Activated CD4-positive, alpha-beta memory T cell treated with anti-CD3 and anti-CD28 coated beads for 36 hours (primary cell): ENCODE data around the gene OSBPL6. TPM values are rescaled to one million over a fixed set of nuclear protein-coding genes. Genes with fewer than 3 reads are reported as not detected.

Experiments used
- CTCF ChIA-PET: fragments of 350-600 bp; sonication (Branson Sonifier 250); formaldehyde crosslinking; loops from one replicate; lab custom pipeline; 2021; ENCODE audit warnings: antibody characterized with exemption, inconsistent platforms; lab: Charles Lee
- POLR2A ChIA-PET: fragments of 350-600 bp; sonication (Branson Sonifier 250); formaldehyde crosslinking; loops from one replicate; lab custom pipeline; 2021; ENCODE audit warnings: antibody characterized with exemption; lab: Charles Lee
- DNase-seq: peaks from one replicate; pipeline ENCODE4 v3.0.0-alpha.2; 2020
- H3K27ac Mint-ChIP-seq: one replicate; pipeline ENCODE4 v1.8.0; 2021; ENCODE audit warnings: mixed read lengths
- H3K27me3 Mint-ChIP-seq: one replicate; pipeline ENCODE4 v1.8.0; 2021; ENCODE audit warnings: mixed read lengths
- H3K36me3 Mint-ChIP-seq: one replicate; pipeline ENCODE4 v1.8.0; 2021; ENCODE audit warnings: mixed read lengths
- H3K4me1 Mint-ChIP-seq: one replicate; pipeline ENCODE4 v1.8.0; 2021; ENCODE audit warnings: low read depth, mixed read lengths
- H3K4me3 Mint-ChIP-seq: one replicate; pipeline ENCODE4 v1.8.0; 2021; ENCODE audit warnings: mild to moderate bottlenecking, mixed read lengths
- H3K9me3 Mint-ChIP-seq: one replicate; pipeline ENCODE4 v1.8.0; 2021; ENCODE audit warnings: mixed read lengths
- intact Hi-C: fragments of 100-400 bp; cut with micrococcal nuclease; formaldehyde crosslinking; loops from one replicate; pipeline ENCODE4 v1.15.1; 2023
- total RNA-seq, 2 experiments: library from RNA; stranded (reverse); gene quantifications; one replicate each; pipeline ENCODE4 v1.2.3, GENCODE V29; 2021

The OSBPL6 gene
- total RNA-seq, 2 experiments from 2014 or later, result 1.5 to 1.9 TPM

DNA sequence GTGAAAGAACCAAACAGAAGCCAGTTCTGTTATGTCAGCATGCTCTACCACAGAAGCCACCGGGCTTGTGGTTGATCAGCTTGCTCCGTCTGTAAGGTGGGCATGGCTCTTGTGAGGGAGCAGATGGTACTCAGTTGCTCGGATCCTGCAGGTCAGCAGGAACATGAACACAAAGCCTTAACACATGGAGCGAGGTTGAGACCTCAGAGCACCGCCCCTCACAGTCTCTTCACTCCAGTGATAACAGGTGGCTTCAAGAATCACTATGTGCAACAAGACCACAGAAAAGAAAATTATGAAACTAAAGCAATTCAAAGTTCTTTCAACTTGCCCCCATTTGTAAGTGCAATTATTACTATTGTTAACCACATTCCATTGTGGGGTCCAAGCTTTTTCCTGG lies 72.1 kb downstream of the OSBPL6 start:
- Mint-ChIP-seq H3K4me1 (no peaks in the 10 kb centered on the region), H3K9me3 (no peaks in the 10 kb centered on the region), H3K27me3 (peaks cover 1% of the 10 kb centered on the region), H3K36me3 (no peaks in the 10 kb centered on the region), H3K4me3 (no peak overlapping the region), H3K27ac (no peak overlapping the region)
- intact Hi-C loops, result no loop called here
- CTCF ChIA-PET, result no interaction called here
- POLR2A ChIA-PET, result no interaction called here
- DNase-seq, result no peak

DNA sequence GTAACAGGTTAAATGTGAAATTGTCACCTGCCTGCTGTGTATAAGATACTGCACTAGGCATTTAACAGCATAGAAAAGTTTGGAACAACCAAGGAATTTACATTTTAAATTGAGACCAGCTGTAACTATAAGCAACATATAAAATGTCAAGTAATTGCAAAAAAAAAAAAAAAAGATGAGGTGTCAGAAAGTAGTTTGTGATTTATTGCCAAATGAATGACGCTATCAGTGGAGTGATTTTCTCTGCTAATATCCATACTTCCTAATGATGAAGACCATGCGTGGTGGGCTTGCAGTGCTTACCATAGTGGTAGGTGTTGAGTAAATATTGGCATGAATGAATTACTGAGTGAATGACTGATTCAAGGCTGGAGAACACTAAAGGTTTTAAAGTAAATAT lies 73.3 kb downstream of the OSBPL6 start:
- Mint-ChIP-seq H3K27ac (no peak overlapping the region), H3K9me3 (no peaks in the 10 kb centered on the region), H3K27me3 (peaks cover 1% of the 10 kb centered on the region), H3K4me3 (no peak overlapping the region), H3K4me1 (no peaks in the 10 kb centered on the region), H3K36me3 (no peaks in the 10 kb centered on the region)
- ChIA-PET CTCF (no interaction called here), POLR2A (no interaction called here)
- intact Hi-C loops, result no loop called here
- DNase-seq, result no peak

DNA sequence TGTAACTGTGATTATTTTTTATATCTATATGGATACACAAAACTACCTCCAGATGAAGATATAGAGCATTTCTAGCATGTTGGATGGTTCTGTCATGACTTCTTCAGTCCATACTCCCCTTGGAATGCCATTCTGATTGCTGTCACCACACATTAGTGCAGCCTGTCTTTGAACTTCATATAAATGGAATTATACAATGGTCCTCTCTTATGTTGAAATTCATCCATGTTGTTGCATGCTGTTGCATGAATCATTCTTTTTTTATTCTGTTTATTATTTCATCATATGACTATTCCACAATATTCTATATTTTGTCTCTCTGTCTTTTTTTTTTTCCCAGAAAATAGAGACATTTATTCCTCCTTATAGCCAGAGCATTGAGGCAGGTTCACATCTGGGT lies 74.1 kb downstream of the OSBPL6 start:
- no peaks in the 10 kb centered on the region for H3K36me3 Mint-ChIP-seq
- peaks cover 1% of the 10 kb centered on the region for H3K27me3 Mint-ChIP-seq
- H3K27ac Mint-ChIP-seq, result no peak overlapping the region
- H3K9me3 Mint-ChIP-seq, result no peaks in the 10 kb centered on the region
- ChIA-PET CTCF (no interaction called here), POLR2A (no interaction called here)
- intact Hi-C loops, result no loop called here
- H3K4me3 Mint-ChIP-seq, result no peak overlapping the region
- no peak for DNase-seq
- no peaks in the 10 kb centered on the region for H3K4me1 Mint-ChIP-seq

DNA sequence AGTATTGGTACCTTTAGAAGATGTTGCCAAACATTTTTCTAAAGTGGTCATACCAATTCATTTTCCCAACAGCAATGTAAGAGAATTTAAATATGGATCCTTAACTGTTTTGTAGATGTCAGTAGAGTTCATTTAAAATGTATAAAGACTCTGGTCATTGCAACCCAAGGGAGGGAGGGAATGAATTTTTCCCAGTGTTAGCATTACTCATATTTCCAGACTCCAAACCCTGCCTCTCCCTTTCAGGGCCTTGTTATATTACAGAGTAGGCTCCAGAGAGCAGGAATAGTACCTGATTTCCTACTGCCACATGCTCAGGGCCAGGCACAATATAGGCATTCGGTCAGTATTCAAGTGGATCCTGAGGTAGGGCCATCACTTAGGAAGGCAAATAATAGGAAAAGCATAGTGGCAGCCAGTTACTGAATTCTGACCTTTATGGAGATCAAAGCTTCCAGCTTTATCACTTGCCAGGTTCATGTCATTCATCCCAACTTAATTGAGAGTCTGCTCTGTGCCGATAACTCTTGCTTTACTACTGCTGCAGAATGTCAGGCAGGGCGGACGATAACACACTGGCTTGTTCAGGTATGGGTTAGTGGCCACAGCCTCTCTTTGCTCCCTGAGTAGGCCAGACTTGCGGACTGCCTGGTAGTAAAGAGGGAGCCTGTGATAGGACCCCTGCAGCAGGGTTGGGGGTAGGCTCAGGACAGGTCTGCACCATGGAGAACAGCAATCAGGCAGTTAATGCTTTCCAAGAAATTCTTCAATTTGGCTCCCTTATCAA lies 75.3 kb downstream of the OSBPL6 start:
- ChIA-PET POLR2A (no interaction called here), CTCF (interaction anchor here (1.1 kb wide), 1 partner anchor 10 kb away, joined by 3 read pairs; no protein-coding TSS in a partner anchor)
- peaks cover 1% of the 10 kb centered on the region for H3K27me3 Mint-ChIP-seq
- no peaks in the 10 kb centered on the region for H3K36me3 Mint-ChIP-seq
- H3K4me1 Mint-ChIP-seq, result no peaks in the 10 kb centered on the region
- intact Hi-C loops, result no loop called here
- H3K27ac Mint-ChIP-seq, result no peak overlapping the region
- DNase-seq, result no peak
- H3K4me3 Mint-ChIP-seq, result no peak overlapping the region
- H3K9me3 Mint-ChIP-seq, result no peaks in the 10 kb centered on the region

DNA sequence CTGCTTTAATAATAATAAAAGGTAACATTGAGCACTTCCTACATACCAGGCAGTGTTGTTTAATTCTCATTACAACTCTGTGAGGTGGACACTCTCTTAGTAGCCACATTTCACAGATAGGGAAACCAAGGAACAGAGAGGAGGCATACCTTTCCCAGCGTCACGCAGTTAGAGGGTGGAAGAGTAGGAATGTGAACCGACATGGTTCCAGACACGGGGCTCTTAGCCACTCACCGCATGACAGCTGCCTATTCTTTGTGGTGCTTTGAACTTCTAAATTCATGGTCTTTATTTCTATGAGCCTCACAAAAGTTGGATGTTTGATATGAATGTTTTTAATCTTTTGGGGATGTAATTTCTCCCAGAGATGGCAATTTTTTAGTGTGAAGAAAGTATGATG lies 76.0 kb downstream of the OSBPL6 start:
- H3K27ac Mint-ChIP-seq, result no peak overlapping the region
- no peaks in the 10 kb centered on the region for H3K9me3 Mint-ChIP-seq
- no peaks in the 10 kb centered on the region for H3K36me3 Mint-ChIP-seq
- intact Hi-C loops, result no loop called here
- H3K4me1 Mint-ChIP-seq, result no peaks in the 10 kb centered on the region
- no peak for DNase-seq
- peaks cover 1% of the 10 kb centered on the region for H3K27me3 Mint-ChIP-seq
- POLR2A ChIA-PET, result no interaction called here
- H3K4me3 Mint-ChIP-seq, result no peak overlapping the region
- CTCF ChIA-PET, result no interaction called here

DNA sequence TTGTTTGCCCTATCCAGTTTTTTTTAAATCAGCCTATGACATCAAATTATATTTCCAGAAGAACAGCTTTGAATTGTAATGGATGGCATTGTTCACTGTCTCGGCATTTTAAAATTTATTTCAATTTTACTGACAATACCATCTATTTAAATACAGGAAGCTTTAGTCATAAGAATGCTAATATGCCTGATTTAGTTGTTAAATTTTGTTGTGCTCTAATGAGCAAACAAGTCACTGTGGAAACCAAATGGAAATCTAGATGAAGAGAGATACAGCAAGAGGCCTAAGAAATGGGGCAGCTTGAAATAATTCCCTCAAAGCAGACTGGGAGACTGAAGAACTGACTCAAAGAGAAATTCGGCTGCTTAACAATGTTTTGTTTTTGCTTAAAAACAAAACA lies 76.8 kb downstream of the OSBPL6 start:
- Mint-ChIP-seq H3K27me3 (peaks cover 1% of the 10 kb centered on the region), H3K9me3 (no peaks in the 10 kb centered on the region), H3K36me3 (no peaks in the 10 kb centered on the region), H3K4me3 (no peak overlapping the region), H3K4me1 (no peaks in the 10 kb centered on the region), H3K27ac (no peak overlapping the region)
- intact Hi-C loops, result no loop called here
- POLR2A ChIA-PET, result no interaction called here
- no peak for DNase-seq
- CTCF ChIA-PET, result interaction anchor here (1.0 kb wide), 1 partner anchor 15 kb away, joined by 3 read pairs; no protein-coding TSS in a partner anchor

DNA sequence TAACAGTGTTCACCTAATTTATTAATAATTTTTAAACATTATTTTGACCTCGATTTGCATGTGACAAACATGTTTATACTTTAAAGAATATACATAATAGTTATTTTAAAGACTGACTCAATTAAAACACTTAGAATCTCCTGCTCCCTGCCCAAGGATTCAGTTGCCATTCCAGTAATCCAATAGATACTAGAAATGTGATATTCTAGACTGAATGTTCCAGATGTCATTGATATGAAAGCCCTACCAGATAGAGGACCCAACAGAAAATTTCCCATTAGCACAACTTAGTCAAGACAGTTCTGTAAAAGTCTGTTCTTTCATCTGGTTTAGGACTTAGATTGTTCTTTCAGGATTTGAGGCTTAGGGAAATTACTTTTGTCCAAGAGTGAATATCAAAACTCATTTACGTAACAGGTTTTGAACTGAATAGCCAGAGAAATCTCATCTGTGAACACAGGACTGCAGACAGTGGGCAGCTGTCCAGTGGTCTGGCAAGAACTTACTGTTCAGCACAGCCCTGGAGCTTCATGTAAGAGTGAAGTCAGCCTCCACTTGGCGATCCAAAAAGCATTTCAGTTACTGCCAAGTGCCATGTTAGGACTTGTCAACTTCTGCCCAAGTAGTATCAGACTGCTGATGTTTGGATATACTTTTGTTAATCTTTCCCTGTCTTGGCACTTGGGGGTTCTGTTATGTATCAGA lies 77.5 kb downstream of the OSBPL6 start:
- Mint-ChIP-seq H3K4me1 (no peaks in the 10 kb centered on the region), H3K27me3 (peaks cover 1% of the 10 kb centered on the region), H3K4me3 (no peak overlapping the region), H3K9me3 (no peaks in the 10 kb centered on the region), H3K36me3 (no peaks in the 10 kb centered on the region), H3K27ac (no peak overlapping the region)
- POLR2A ChIA-PET, result no interaction called here
- intact Hi-C loops, result no loop called here
- no peak for DNase-seq
- CTCF ChIA-PET, result interaction anchor here (1.0 kb wide), 1 partner anchor 16 kb away, joined by 3 read pairs; no protein-coding TSS in a partner anchor

DNA sequence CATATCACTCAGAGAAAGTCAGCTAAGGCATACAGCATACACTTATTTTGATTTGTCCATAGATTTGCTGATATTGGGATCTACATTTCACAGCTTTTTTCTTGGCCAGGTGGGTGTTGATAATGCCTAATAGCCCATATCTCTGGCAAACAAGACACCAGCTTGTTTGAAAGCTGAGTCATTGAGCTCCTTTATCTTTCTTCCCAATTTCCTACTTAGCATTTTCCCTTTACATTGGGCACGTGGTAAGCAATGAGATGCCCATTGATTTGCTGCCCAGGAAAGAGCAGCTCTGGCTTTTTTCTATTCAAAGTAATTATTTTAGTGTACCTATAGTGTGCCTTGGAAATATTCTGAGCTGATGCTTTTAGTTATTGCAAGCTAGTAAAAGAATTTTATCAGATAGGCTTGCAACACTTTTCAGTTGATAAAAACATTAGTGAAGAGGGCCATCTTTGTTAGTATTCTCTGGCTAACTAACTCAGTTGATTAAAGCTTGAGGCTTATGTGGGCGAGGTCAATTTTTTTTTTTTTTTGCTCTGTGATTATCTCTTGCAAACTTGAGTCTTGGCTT lies 79.6 kb downstream of the OSBPL6 start:
- Mint-ChIP-seq H3K36me3 (no peaks in the 10 kb centered on the region), H3K27me3 (peaks cover 10% of the 10 kb centered on the region), H3K27ac (no peak overlapping the region), H3K4me3 (no peak overlapping the region), H3K9me3 (no peaks in the 10 kb centered on the region), H3K4me1 (no peaks in the 10 kb centered on the region)
- intact Hi-C loops, result no loop called here
- ChIA-PET CTCF (interaction anchor here (0.7 to 0.9 kb wide), 2 partner anchors 162 to 636 kb away, joined by 3 to 6 read pairs; partner anchors contain the start of gene RBM45), POLR2A (no interaction called here)
- DNase-seq, result no peak

DNA sequence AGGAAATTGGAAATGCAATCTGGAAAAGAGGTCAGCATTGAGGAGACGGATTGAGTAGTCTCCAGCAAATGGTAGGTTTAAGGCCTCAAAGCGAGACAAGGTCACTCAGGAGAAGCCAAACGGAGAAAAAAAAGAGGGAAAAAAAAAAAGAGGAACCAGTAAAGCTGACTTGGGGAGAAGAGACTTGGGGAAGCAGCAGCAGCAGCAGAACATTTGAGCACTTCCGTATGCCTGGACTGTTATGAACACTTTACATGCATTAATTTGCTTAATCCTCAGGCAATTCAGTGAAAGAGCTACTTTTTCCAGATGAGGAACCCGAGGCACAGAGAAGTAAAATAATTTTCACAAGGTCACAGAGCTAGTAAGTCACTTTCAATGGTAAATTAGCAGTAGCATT lies 81.3 kb downstream of the OSBPL6 start:
- Mint-ChIP-seq H3K4me1 (no peaks in the 10 kb centered on the region), H3K36me3 (no peaks in the 10 kb centered on the region), H3K27me3 (peaks cover 13% of the 10 kb centered on the region), H3K4me3 (no peak overlapping the region), H3K27ac (no peak overlapping the region), H3K9me3 (no peaks in the 10 kb centered on the region)
- POLR2A ChIA-PET, result interaction anchor here (0.6 kb wide), 1 partner anchor 9 kb away, joined by 4 read pairs; no protein-coding TSS in a partner anchor
- intact Hi-C loops, result no loop called here
- DNase-seq, result no peak
- CTCF ChIA-PET, result interaction anchor here (0.6 to 2.3 kb wide), 2 partner anchors 163 to 168 kb away, joined by 4 to 8 read pairs; partner anchors contain the start of gene RBM45

DNA sequence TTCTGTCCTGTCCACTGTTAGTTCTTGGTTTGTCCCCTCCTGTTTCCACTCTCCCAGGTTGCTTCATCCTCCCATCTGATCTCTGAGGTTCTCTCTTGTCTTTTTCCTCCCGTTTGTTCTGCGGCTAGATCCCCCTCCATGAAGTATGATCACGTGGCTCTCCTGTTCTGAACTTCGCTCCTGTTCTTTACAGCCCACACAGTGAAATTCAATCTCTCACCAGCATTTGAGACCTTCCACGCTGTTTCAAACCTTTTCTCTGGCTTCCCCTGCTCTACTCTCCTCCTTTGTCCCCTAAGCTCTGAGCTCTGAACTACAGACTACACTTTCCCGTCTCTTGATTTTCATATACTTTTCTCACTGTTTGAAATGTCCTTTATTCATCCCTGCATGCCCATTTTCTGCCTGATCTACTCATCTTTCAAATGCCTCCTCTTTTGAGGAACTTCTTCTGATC lies 83.5 kb downstream of the OSBPL6 start:
- no peak overlapping the region for H3K27ac Mint-ChIP-seq
- POLR2A ChIA-PET, result no interaction called here
- intact Hi-C loops, result no loop called here
- no peaks in the 10 kb centered on the region for H3K36me3 Mint-ChIP-seq
- CTCF ChIA-PET, result interaction anchor here (0.6 kb wide), 1 partner anchor 17 kb away, joined by 4 read pairs; no protein-coding TSS in a partner anchor
- H3K4me3 Mint-ChIP-seq, result no peak overlapping the region
- no peaks in the 10 kb centered on the region for H3K9me3 Mint-ChIP-seq
- no peak for DNase-seq
- peaks cover 17% of the 10 kb centered on the region for H3K27me3 Mint-ChIP-seq
- no peaks in the 10 kb centered on the region for H3K4me1 Mint-ChIP-seq

DNA sequence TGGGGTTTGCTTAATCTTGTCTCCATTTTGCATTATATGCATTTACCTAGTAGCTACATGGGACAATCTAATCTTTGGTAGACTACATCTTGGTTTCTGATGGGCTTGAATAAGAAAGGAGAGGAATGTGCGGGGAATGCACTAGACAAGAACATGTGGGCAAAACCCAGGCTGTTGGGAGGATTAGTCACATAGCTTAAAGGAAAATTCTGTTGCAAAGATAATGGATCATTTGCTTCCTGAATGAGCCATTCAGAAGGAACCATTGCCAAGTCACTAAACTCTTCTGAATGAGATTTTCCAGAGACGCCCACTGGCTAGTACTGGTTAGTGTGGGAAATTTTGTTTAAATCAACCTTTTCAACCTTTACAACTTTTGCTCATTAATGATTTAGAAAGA lies 84.8 kb downstream of the OSBPL6 start:
- Mint-ChIP-seq H3K36me3 (no peaks in the 10 kb centered on the region), H3K9me3 (no peaks in the 10 kb centered on the region), H3K4me3 (no peak overlapping the region), H3K27me3 (peaks cover 17% of the 10 kb centered on the region), H3K27ac (no peak overlapping the region), H3K4me1 (no peaks in the 10 kb centered on the region)
- ChIA-PET CTCF (interaction anchor here (2.0 kb wide), 1 partner anchor 167 kb away, joined by 11 read pairs; the partner anchor contains the start of gene RBM45), POLR2A (no interaction called here)
- intact Hi-C loops, result no loop called here
- DNase-seq, result no peak

DNA sequence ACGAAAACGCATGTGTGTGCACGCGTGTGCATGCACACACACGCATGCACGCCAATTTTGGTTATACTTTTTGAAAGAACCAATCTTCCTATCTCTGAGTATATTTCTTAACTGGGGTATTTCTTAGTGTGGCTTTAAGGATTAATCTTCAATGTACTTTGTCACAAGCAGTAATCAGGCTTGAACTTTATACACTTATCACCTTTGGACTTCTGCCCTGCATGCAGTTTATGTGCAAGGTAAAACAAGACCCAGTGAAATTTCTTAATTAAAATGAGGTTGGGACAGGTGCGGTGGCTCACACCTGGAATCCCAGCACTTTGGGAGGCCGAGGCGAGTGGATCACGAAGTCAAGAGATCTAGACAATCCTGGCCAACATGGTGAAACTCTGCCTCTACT lies 85.3 kb downstream of the OSBPL6 start:
- ChIA-PET POLR2A (no interaction called here), CTCF (interaction anchor here (1.0 to 2.0 kb wide), 3 partner anchors 10 to 214 kb away, joined by 3 to 11 read pairs (median 4); partner anchors contain the start of gene RBM45)
- Mint-ChIP-seq H3K36me3 (no peaks in the 10 kb centered on the region), H3K9me3 (no peaks in the 10 kb centered on the region), H3K4me3 (no peak overlapping the region), H3K4me1 (no peaks in the 10 kb centered on the region), H3K27ac (no peak overlapping the region), H3K27me3 (peaks cover 17% of the 10 kb centered on the region)
- no peak for DNase-seq
- intact Hi-C loops, result loop anchor here (1.0 kb wide), 2 partner anchors 147 to 167 kb away; partner anchors contain the start of gene RBM45
